ENCODE data around the gene CCDC34. TPM values are rescaled to one million over a fixed set of nuclear protein-coding genes. Genes with fewer than 3 reads are reported as not detected.

CCDC34 gene
- total and polyA plus RNA-seq, 2 of the 8 experiments (the other 6 are each of a cell fraction or from before 2014, with no cell fraction given): 7.7 to 24.3 TPM

GRCh38 chr11:27353593-27354358 lies 9.2 kb downstream of the CCDC34 start (continued):
- no peak for TF ChIP-seq BCL11A (IDR thresholded peaks at IDR 0.05; ENCODE audit: low read depth in 2 of 2, low read length in 2 of 2)
- no peak for TF ChIP-seq RXRA (IDR thresholded peaks at IDR 0.05; ENCODE audit: insufficient read depth, low read depth, low read length)
- no peak for TF ChIP-seq CEBPB (IDR thresholded peaks at IDR 0.05; ENCODE audit: low read depth, low read length)
- no peak for TF ChIP-seq HDAC2 (IDR thresholded peaks at IDR 0.05; ENCODE audit: borderline replicate concordance in 1 of 2, low read depth in 2 of 2, low read length in 2 of 2)
- TF ChIP-seq FOSL1 (IDR thresholded peaks at IDR 0.05; ENCODE audit: insufficient read depth, low read depth, low read length): no peak
- TF ChIP-seq SP2 (IDR thresholded peaks at IDR 0.05; ENCODE audit: low read length): no peak
- no peak for TF ChIP-seq BACH1 (IDR thresholded peaks at IDR 0.05; ENCODE audit: low read length)
- TF ChIP-seq MAFK (IDR thresholded peaks at IDR 0.05; ENCODE audit: low read depth, low read length): no peak

All from H1 (cell line).